GM23338 (cell line): Measurements from ENCODE around the gene POLD2. TPM values are rescaled to one million over a fixed set of nuclear protein-coding genes. Genes with fewer than 3 reads are reported as not detected.

ENCODE experiments used
- ATAC-seq: fragments of 200-7000 bp; cut with Tn5 transposase; 3 replicates; pipeline ENCODE4 v1.9.1; 2020
- DNase-seq: peaks from one replicate; pipeline ENCODE4 v3.0.0-alpha.2; 2015; ENCODE audit warnings: low spot score
- H2AFZ ChIP-seq: fragments of 200-600 bp; sonication (generic); 2 replicates; pipeline ENCODE4 v1.8.0; 2016; ENCODE audit warnings: antibody characterized with exemption, mild to moderate bottlenecking, moderate library complexity
- H3F3A ChIP-seq: fragments of 200-600 bp; sonication (generic); replicated peaks from 2 replicates; pipeline ENCODE4 v1.8.0; 2017; ENCODE audit warnings: antibody characterized with exemption, mixed run types, low read depth
- H3K27ac ChIP-seq: fragments of 200-600 bp; sonication (generic); 2 replicates; pipeline ENCODE4 v1.6.1; 2016; ENCODE audit warnings: low read depth
- H3K27me3 ChIP-seq: fragments of 200-600 bp; sonication (generic); 2 replicates; pipeline ENCODE4 v1.8.0; 2016; ENCODE audit warnings: mild to moderate bottlenecking, mixed run types, moderate library complexity; ENCODE audit not compliant: insufficient read depth
- H3K36me3 ChIP-seq: fragments of 200-600 bp; sonication (generic); 2 replicates; pipeline ENCODE4 v1.8.0; 2016; ENCODE audit warnings: mild to moderate bottlenecking; ENCODE audit not compliant: insufficient read depth
- H3K4me1 ChIP-seq: fragments of 200-600 bp; sonication (generic); 2 replicates; pipeline ENCODE4 v1.8.0; 2016; ENCODE audit warnings: mild to moderate bottlenecking, moderate library complexity; ENCODE audit not compliant: insufficient read depth
- H3K4me2 ChIP-seq: fragments of 200-600 bp; sonication (generic); 2 replicates; pipeline ENCODE4 v1.7.1; 2017; ENCODE audit warnings: mixed run types
- H3K4me3 ChIP-seq: fragments of 200-600 bp; sonication (generic); 2 replicates; pipeline ENCODE4 v1.6.1; 2016; ENCODE audit warnings: mixed run types
- H3K79me2 ChIP-seq: fragments of 200-600 bp; sonication (generic); replicated peaks from 2 replicates; pipeline ENCODE4 v1.8.0; 2017; ENCODE audit warnings: mild to moderate bottlenecking; ENCODE audit not compliant: insufficient read depth
- H3K9me2 ChIP-seq: fragments of 200-600 bp; sonication (generic); 2 replicates; pipeline ENCODE4 v1.8.0; 2017; ENCODE audit not compliant: insufficient read depth
- H4K20me1 ChIP-seq: fragments of 200-600 bp; sonication (generic); replicated peaks from 2 replicates; pipeline ENCODE4 v1.8.0; 2017; ENCODE audit warnings: mild to moderate bottlenecking; ENCODE audit not compliant: insufficient read depth
- H3K27ac Mint-ChIP-seq: 2 replicates; pipeline ENCODE4 v1.8.0; 2020; ENCODE audit warnings: inconsistent platforms, mild to moderate bottlenecking, moderate library complexity, mixed read lengths
- H3K27me3 Mint-ChIP-seq: 3 replicates; pipeline ENCODE4 v1.8.0; 2022; ENCODE audit warnings: low read depth, mild to moderate bottlenecking, moderate library complexity, mixed read lengths, inconsistent platforms; ENCODE audit not compliant: insufficient read depth, poor library complexity
- H3K36me3 Mint-ChIP-seq: 3 replicates; pipeline ENCODE4 v1.8.0; 2021; ENCODE audit warnings: low read depth, mild to moderate bottlenecking, inconsistent platforms, moderate library complexity, mixed read lengths
- H3K4me1 Mint-ChIP-seq: 3 replicates; pipeline ENCODE4 v1.8.0; 2020; ENCODE audit warnings: mild to moderate bottlenecking, inconsistent platforms, mixed read lengths
- H3K4me3 Mint-ChIP-seq: 3 replicates; pipeline ENCODE4 v1.8.0; 2021; ENCODE audit warnings: moderate library complexity, mild to moderate bottlenecking, inconsistent platforms, mixed read lengths
- H3K9me3 Mint-ChIP-seq: 3 replicates; pipeline ENCODE4 v1.8.0; 2020; ENCODE audit warnings: moderate library complexity, mild to moderate bottlenecking, inconsistent platforms, mixed read lengths
- CREB1 ChIP-seq: fragments of 250-450 bp; sonication (Bioruptor Pico); IDR thresholded peaks from 2 replicates; pipeline ENCODE4 v1.5.0; 2020; ENCODE audit warnings: low read depth, mild to moderate bottlenecking, moderate library complexity
- CTCF ChIP-seq, 2 experiments: fragments of 200-600 bp in 1 of 2; sonication (generic) in 1 of 2; conservative IDR thresholded peaks; 2 replicates each; pipeline versions ENCODE4 v1.5.1 to v1.6.1; 2016 to 2017; ENCODE audit warnings: antibody characterized with exemption in 2 of 2, low read depth in 2 of 2, mild to moderate bottlenecking in 2 of 2, moderate library complexity in 1 of 2
- EZH2 ChIP-seq: fragments of 200-600 bp; sonication (generic); IDR thresholded peaks from one replicate; pipeline ENCODE4 v1.8.0; 2017; ENCODE audit warnings: antibody characterized with exemption, mild to moderate bottlenecking, low read depth; ENCODE audit not compliant: unreplicated experiment
- EZH2phosphoT487 ChIP-seq: fragments of 200-600 bp; sonication (generic); IDR thresholded peaks from one replicate; pipeline ENCODE4 v1.8.1; 2018; ENCODE audit warnings: antibody characterized with exemption; ENCODE audit not compliant: unreplicated experiment
- NANOG ChIP-seq: IDR thresholded peaks from 2 replicates; pipeline ENCODE4 v1.6.1; 2016; ENCODE audit warnings: antibody characterized with exemption, borderline replicate concordance
- STAT1 ChIP-seq: IDR thresholded peaks from one replicate; pipeline ENCODE4 v1.6.1; 2016; ENCODE audit warnings: antibody characterized with exemption; ENCODE audit not compliant: unreplicated experiment
- polyA plus RNA-seq: library from polyadenylated mRNA; unstranded; fragments of >200 nt; fragmentation: Nextera tagmentation; extraction: Ambion mirVana; gene quantifications from 2 replicates; pipeline ENCODE4 v1.2.1, GENCODE V29; 2016
- total RNA-seq: library from RNA; depleted of rRNA; stranded (reverse); fragments of >200 nt; shearing (Covaris generic); gene quantifications from 2 replicates; pipeline ENCODE4 v1.2.3, GENCODE V29; 2014
- TF ChIP-seq, protein P1 (sequence below): fragments of 250-450 bp; sonication (Bioruptor Pico); IDR thresholded peaks from 2 replicates; pipeline ENCODE4 v1.5.0; 2020; ENCODE audit warnings: mild to moderate bottlenecking, moderate library complexity
- TF ChIP-seq, protein P2 (sequence below): IDR thresholded peaks from 2 replicates; pipeline ENCODE4 v1.6.1; 2016; ENCODE audit warnings: antibody characterized with exemption

Gene POLD2
- total and polyA plus RNA-seq, 2 experiments from 2014 or later = 101 to 127 TPM

DNA sequence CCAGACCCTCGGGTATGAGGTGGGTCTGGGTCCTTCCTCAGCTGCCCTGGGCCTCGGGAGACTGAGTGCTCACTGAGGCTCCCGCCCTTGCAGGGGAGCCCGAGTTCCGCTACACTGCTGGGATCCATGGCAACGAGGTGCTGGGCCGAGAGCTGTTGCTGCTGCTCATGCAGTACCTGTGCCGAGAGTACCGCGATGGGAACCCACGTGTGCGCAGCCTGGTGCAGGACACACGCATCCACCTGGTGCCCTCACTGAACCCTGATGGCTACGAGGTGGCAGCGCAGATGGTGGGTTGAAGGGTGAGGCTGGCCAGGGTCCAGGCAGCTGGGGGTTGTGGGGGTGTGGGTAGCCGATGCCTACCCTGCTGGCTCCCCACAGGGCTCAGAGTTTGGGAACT lies 11.6 kb downstream of the POLD2 start (continued):
- TF ChIP-seq, protein P1, sequence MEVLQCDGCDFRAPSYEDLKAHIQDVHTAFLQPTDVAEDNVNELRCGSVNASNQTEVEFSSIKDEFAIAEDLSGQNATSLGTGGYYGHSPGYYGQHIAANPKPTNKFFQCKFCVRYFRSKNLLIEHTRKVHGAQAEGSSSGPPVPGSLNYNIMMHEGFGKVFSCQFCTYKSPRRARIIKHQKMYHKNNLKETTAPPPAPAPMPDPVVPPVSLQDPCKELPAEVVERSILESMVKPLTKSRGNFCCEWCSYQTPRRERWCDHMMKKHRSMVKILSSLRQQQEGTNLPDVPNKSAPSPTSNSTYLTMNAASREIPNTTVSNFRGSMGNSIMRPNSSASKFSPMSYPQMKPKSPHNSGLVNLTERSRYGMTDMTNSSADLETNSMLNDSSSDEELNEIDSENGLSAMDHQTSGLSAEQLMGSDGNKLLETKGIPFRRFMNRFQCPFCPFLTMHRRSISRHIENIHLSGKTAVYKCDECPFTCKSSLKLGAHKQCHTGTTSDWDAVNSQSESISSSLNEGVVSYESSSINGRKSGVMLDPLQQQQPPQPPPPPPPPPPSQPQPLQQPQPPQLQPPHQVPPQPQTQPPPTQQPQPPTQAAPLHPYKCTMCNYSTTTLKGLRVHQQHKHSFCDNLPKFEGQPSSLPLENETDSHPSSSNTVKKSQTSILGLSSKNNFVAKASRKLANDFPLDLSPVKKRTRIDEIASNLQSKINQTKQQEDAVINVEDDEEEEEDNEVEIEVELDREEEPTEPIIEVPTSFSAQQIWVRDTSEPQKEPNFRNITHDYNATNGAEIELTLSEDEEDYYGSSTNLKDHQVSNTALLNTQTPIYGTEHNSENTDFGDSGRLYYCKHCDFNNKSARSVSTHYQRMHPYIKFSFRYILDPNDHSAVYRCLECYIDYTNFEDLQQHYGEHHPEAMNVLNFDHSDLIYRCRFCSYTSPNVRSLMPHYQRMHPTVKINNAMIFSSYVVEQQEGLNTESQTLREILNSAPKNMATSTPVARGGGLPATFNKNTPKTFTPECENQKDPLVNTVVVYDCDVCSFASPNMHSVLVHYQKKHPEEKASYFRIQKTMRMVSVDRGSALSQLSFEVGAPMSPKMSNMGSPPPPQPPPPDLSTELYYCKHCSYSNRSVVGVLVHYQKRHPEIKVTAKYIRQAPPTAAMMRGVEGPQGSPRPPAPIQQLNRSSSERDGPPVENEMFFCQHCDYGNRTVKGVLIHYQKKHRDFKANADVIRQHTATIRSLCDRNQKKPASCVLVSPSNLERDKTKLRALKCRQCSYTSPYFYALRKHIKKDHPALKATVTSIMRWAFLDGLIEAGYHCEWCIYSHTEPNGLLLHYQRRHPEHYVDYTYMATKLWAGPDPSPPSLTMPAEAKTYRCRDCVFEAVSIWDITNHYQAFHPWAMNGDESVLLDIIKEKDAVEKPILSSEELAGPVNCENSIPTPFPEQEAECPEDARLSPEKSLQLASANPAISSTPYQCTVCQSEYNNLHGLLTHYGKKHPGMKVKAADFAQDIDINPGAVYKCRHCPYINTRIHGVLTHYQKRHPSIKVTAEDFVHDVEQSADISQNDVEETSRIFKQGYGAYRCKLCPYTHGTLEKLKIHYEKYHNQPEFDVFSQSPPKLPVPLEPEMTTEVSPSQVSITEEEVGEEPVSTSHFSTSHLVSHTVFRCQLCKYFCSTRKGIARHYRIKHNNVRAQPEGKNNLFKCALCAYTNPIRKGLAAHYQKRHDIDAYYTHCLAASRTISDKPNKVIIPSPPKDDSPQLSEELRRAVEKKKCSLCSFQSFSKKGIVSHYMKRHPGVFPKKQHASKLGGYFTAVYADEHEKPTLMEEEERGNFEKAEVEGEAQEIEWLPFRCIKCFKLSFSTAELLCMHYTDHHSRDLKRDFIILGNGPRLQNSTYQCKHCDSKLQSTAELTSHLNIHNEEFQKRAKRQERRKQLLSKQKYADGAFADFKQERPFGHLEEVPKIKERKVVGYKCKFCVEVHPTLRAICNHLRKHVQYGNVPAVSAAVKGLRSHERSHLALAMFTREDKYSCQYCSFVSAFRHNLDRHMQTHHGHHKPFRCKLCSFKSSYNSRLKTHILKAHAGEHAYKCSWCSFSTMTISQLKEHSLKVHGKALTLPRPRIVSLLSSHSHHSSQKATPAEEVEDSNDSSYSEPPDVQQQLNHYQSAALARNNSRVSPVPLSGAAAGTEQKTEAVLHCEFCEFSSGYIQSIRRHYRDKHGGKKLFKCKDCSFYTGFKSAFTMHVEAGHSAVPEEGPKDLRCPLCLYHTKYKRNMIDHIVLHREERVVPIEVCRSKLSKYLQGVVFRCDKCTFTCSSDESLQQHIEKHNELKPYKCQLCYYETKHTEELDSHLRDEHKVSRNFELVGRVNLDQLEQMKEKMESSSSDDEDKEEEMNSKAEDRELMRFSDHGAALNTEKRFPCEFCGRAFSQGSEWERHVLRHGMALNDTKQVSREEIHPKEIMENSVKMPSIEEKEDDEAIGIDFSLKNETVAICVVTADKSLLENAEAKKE (CRISPR knock-in tag) = no peak
- TF ChIP-seq NANOG (no peak), STAT1 (no peak), EZH2phosphoT487 (no peak)

- no peaks in the 10 kb centered on the region; the same call in 1 of the 2 replicates for H3K79me2 ChIP-seq
- Mint-ChIP-seq H3K9me3 (no peaks in the 10 kb centered on the region; the same call in 2 of the 3 replicates), H3K36me3 (peaks cover 33% of the 10 kb centered on the region), H3K27ac (no peak overlapping the region), H3K4me3 (no peak overlapping the region), H3K4me1 (peaks cover 6% of the 10 kb centered on the region), H3K27me3 (peaks cover 15% of the 10 kb centered on the region)
- TF ChIP-seq CREB1 = no peak
- TF ChIP-seq EZH2 = no peak
- TF ChIP-seq CTCF (conservative IDR thresholded peaks at IDR 0.05; ENCODE audit: low read depth in 2 of 2) = no peak
- TF ChIP-seq, protein P2, sequence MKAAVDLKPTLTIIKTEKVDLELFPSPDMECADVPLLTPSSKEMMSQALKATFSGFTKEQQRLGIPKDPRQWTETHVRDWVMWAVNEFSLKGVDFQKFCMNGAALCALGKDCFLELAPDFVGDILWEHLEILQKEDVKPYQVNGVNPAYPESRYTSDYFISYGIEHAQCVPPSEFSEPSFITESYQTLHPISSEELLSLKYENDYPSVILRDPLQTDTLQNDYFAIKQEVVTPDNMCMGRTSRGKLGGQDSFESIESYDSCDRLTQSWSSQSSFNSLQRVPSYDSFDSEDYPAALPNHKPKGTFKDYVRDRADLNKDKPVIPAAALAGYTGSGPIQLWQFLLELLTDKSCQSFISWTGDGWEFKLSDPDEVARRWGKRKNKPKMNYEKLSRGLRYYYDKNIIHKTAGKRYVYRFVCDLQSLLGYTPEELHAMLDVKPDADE = no peak
- H4K20me1 ChIP-seq = no peaks in the 10 kb centered on the region; the same call in 1 of the 2 replicates
- H3K27ac ChIP-seq = no peak overlapping the region
- H3K4me2 ChIP-seq = no peak overlapping the region
- 0 out of 2 replicates have a peak, but pooled peaks cover 2% of the 10 kb centered on the region for H3F3A ChIP-seq
- H2AFZ ChIP-seq = no peak overlapping the region
- H3K9me2 ChIP-seq = no peaks in the 10 kb centered on the region
- H3K4me1 ChIP-seq = no peaks in the 10 kb centered on the region
- H3K27me3 ChIP-seq = no peaks in the 10 kb centered on the region
- ATAC-seq (no peak), DNase-seq (no peak)
- H3K36me3 ChIP-seq = no peaks in the 10 kb centered on the region
- no peak overlapping the region for H3K4me3 ChIP-seq
These were observed 12.4 kb downstream of the POLD2 start for GRCh38 chr7:44110719-44111635.
